HG02678 (cell line): ENCODE data around the gene GLYATL1B.
"Not testable (repeated sequence)": the region's sequence is repeated elsewhere in the genome, so short reads cannot be mapped to it uniquely, and the experiment has no call there.

ENCODE experiments used
- ATAC-seq: cut with Tn5 transposase; IDR thresholded peaks from one replicate; pipeline ENCODE4 v1.9.1; 2021; ENCODE audit warnings: mild to moderate bottlenecking, moderate library complexity; ENCODE audit not compliant: unreplicated experiment

Gene GLYATL1B, protein sequence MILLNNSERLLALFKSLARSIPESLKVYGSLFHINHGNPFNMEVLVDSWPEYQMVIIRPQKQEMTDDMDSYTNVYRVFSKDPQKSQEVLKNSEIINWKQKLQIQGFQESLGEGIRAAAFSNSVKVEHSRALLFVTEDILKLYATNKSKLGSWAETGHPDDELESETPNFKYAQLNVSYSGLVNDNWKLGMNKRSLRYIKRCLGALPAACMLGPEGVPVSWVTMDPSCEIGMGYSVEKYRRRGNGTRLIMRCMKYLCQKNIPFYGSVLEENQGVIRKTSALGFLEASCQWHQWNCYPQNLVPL

DNA sequence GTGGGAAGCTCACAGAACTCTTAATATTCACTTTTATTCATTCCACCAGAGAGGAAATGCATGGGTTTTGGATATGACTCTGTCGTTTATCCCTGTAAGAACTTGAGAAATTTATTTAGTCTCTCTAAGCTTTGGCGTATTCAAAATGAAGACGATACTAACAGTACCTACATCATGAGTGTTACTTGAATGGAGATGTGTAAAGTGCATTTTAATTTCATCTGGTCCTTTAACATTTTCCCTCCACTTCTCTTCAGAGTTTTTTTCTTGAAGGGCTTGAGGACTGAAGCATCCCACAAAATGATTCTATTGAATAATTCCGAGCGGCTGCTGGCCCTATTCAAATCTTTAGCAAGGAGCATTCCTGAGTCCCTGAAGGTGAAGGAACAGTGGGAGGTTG is at the start of gene GLYATL1B:
Gene GLYATL1B, plus strand, starts transcription at position 301 of the 400 bp plus-strand sequence. Its CDS starts 0 bp downstream, at position 301.
- ATAC-seq = not testable (repeated sequence)

DNA sequence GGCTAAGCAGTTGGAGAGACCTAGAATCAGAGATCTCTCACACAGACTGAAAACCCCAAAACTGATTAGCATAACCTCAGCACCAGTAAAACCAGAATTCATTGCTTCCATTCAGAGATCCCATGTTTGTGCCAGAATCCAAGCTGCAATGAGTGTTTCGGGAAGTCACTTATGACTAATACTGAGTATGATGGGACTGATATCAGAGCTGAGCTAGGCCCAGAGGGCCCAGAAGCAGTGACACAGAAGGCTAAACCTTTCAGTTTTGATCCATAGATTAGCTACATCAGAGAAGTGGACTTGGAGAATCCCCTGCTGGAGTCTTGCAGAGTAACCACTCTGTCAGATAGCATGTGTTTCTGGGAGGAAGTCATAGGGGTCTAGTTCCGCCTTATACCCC is 49.6 kb upstream of the GLYATL1B start:
- not testable (repeated sequence) for ATAC-seq

DNA sequence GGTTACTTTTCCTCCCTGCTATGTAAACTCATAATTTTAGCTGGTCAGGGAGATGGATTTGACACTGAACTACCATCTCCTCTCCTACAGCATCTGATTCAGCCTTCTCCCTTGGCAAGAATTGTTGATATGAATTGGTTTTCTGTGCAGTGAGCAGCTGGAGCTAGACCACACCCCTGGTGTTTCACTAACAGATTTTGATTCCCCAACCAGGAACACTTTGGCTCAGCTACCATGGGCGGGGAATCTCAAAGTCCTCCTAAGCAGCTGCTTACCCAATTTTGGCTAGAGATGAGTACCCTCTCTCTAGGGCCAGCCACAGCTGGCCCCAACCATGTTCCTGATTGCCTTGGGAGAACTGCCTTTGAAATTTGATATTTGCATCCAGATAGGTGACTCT is 48.7 kb upstream of the GLYATL1B start:
- not testable (repeated sequence) for ATAC-seq

DNA sequence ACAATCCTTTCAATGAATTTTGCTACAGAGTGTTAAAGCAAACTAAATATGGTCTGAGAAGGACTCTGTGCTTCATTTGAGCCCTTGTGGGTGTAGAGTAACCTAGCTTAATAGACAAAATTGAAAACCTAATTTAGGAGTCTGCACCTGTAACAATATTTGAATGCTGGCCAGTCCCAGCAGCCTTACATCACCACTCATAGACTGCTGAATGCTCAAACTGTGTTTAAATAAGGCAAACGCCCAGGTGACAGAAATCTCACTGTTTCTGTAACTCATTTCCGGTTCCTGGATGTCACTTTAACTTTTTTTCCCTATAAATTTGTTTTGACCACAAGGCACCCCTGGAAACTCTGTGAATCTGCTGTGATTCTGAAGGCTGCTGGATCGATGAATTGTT is 45.5 kb upstream of the GLYATL1B start:
- ATAC-seq = no peak

DNA sequence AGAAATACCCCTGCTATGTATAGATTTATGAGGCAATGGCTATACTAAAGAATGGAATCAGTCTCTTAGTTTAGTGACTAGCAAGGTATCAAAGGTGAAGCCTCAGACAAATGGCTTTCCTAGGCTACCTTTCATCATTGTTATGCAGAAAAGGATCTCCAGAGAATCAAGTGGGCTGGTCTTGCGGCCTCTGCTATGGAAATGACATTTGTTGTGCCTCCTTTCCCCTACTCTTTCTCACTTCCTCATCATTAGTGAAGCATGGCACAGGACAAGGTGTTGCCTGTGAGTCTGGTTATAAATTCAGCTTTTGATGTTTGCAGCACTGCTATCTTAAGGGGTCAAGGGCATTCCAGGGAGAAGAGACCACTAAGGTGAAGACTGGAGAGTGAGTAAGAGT is 34.7 kb upstream of the GLYATL1B start:
- peak; percentile 85 for ATAC-seq

DNA sequence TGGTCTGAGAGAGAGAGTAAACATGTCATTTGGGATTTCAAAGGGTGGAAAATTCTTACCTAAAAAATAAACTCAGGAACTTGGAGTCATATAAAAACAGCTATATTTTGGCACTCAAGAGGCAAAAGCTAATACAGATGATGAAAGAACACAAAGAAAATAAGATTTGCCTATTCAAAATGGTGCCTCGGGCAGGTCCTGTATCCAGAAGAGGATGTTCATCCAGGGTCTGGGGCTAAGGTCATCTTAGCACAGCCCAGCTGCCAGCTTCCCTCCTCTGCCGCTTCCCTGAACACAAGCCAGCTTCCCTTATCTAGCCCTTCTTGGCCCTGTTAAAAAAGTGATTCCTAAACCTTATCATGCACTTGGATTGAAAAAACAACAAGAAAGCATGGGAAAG is 33.8 kb upstream of the GLYATL1B start:
- not testable (repeated sequence) for ATAC-seq

DNA sequence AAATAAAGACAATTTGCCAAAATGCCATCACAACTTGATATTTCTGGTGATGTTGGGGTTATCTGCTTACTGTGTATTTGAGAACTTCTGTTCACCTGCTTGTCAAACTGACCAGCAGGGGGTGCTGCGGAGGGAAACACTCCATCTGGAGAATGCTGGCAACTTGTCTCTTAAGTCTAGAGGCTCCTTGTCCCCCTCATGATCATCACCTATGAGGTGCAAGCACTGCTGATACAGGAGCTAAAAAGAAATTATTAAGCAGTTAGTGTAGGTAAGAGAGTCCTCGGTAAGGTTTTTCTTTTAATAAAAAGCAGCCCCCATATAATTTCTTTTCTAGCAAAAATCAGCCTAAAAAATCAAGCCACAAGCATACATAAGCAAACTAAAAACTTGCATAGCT is 32.7 kb upstream of the GLYATL1B start:
- ATAC-seq = peak; percentile 46

DNA sequence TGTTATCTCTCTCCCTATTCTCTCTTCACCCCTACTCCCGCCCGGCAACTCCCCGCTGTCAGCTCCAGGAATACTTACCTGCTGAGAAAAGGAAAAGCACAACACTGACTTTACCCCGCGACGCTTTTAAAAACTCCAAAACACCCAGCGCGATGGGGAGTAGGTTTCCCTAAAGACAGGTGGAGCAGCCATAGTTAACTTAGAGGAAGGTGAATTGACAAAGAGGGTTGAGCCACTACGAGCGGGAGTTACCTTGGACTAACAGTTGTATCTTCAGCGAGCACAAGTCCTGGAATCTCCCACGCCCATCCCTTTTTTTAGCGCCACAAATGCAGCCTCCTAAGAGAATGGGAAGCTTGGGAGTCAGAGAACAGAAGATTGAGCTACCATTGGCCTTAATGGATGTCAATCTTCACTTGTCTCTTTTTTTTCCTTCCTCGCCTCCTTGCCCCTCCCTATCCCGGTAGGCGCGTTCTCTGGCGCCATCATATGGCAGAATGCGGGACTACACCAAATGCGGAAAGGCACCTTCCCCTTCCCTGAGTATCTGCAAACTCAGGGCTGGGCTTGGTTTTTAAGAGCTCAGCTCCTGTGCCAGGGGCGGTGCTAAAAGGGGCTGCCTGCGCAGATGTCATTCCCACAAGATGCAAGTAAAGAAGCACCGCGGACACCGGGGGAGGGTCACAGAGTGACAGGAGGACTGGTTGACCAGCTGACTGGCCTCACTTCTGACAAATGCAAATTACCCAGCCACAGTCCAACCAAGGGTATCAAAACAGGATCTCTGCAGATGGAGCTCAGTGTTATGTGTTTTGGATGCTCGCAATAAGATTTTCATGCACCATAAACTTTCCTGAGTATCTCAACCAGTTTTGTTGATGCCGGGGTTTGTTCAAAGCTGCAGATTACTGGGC is 27.7 kb upstream of the GLYATL1B start:
- peak; percentile 86 for ATAC-seq

DNA sequence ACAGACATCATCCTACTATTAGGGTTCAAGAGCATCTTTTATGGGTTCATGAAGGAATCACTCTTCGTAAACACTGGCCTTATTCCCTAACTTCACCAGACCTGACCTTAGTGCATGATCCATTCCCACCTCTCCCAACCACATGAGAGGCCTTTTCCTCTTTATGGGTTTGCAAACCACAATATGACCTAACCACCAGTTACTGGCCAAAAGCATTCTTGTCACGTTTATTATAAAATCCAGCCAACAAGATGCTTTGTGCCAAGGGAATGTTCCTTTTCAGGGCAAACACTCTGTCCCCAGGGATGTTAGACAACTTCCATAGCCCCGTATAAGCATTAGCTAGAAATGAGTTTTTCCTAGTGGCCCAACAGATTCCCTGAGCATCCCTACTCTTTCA is 26.0 kb upstream of the GLYATL1B start:
- ATAC-seq = not testable (repeated sequence)

DNA sequence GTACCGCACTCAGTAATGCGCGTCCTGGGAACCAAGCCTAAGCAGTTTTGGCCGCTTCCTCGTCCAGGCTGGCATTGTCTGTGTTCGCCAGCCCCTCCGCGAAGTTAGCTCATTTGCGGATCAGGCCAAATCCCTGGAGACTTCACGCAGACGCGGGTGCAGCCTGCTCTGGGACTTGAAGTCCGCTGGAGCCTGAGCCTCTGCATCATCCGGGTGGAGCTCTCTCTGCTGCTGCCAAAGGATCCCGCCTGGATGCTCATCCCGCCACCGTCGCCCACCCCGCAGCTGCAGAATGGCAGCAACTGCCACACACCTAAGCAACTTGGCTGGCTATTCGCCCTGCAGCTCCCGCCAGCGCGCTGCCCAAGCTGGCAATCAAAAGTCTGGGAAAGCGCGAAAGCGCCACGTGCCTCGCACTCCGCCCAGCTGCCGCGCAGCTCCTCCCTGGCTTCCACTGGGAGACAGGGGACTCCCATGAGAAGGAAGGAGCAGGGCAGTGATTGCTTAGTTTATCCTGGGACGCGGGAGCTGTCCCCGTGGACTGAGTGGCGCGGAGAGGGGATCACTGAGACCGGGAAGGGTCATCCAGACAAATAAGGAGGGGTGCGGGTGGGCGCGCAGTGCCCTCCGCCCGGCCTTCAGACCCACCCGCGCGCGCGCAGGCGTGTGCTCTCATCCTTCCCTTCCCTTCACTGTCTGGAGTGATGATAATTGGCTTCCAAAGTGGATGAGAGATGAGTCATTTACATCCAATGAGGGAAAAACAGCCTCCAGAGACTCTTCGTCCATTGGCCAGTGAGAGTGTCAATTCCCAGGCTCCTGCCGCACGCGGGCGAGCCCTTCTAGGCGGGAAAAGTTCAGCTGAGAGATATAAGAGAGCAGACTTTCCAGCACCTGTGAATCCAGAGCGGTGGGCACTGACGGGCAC is 23.2 kb upstream of the GLYATL1B start:
- ATAC-seq = no peak

DNA sequence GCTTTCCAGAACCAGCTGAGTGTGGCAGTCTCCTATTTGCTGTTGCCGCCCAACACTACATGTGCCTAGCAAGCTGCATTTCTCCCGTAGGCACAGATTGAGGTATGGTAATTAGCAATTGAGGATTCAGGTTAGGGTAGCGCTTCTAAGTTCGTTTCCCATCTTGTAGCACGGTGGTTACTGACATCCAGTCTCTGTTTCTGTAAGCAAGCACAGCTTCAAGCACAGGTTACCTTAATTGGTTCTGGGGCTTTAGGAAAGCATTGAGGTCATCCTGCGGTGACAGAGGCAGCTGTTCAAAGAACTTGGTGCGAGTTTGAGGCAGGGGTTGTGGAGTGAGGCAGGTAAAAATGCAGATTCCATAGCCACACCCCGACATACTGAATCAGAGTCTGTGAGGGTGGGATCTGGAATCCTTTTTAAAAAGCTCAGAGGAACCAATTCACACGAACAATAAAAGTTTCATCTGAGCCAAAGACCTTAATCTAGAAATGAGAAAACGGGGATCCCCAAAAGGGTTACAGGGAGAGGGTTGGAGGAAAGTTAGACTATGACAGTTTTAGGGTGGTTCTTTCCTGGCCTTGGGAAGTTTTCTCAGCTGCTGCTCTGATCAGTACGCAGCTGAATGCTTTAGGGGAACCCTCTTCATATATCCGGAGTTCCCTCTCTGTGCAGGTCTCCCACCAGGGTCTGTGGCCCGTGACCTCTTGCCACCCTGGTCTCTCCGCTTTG is 21.9 kb upstream of the GLYATL1B start:
- ATAC-seq = peak; percentile 41

DNA sequence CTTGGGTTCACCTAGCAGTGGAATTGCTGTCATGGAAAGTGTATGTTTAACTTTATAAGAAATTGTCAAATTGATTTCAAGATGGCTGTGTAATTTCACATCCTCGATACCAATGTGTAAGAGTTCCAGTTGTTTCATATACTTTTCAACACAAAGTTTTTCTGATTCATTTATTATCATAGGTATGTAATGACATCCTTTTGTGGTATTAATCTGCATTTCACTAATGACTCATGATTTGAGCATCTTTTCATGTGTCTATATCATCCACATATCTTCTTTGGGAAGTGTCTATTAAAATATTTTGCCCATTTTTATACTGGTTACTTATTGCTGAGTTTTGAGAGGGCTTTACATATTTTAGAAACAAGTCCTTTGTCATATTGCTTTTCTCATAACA is 17.0 kb upstream of the GLYATL1B start:
- no peak for ATAC-seq

DNA sequence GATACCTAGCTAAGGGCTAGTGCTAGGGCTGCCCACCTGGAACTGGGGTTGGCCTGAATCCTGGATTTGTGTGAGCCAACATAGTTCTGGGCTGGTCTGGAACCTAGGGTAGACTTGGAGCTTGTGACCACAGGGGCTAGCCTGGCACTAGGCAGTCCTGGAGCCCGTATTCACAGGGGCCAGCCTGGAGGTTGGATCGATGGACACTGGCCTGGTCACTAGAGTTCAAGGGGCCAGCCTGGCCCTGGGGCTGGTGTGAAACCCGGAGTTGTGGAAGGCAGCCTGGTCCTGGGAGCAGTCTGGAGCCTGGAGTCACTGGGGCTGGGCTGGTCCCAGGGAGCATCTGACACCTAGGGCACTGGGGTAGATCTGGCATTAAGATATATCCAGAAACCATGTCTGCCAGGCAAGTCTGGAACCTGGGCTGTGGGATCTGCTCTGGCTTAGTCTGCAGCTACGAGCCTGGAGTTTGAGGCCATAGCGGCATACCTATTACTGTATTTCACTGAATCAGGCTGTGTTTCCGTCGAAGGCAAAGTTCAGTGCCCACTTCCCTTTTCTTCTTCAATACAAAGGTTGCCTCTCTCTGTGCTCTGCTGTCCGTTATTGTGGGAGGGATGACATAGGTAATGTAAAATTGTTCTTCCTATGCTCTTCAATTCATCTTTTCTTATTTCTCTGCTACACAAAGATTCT is 9.1 kb upstream of the GLYATL1B start:
- peak; percentile 84 for ATAC-seq

DNA sequence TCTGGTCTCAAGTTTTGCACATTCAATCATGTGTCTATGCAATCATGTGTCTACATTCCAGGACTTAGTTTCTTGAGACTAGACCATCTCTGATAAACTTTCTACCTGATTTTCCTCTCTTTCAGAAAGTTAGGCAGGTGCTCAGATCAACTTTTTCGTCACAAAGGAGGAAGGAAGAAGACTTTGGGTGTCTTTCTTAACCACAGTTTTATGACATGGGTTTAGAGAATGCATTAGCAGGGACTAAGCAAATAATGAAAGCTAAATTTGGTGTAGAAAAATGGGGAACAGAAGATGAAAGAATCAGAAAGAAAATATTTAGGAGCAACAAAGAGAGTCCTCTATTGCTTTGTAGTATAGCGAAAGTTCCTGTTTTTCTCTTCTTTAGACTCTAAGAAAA is 7.7 kb upstream of the GLYATL1B start:
- ATAC-seq = no peak

DNA sequence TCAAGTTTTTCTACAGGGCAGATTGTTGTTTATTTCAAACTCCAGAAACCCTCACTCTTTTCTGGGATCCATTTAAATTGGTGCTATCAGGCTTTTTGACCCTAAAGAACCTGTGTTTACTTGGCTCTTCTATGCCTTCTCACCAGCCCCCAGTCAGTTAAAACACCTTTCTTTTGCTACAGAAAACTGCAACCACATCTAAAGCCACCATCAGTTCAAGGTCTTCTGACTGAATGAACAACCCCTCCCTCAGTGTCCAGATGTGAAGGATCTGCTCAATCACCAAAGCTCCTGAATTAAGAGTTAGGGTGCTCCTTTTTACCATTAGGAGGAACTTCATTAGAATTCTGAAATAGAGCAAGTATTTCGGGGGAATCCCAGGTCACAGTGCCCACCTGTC is 7.0 kb upstream of the GLYATL1B start:
- no peak for ATAC-seq

DNA sequence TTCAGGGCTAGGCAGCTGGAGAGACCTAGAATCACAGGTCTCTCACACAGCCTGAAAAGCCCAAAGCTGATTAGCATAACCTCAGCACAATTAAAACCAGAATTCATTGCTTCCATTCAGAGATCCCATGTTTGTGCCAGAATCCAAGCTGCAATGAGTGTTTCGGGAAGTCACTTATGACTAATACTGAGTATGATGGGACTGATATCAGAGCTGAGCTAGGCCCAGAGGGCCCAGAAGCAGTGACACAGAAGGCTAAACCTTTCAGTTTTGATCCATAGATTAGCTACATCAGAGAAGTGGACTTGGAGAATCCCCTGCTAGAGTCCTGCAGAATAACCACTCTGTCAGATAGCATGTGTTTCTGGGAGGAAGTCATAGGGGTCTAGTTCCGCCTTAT is 5.7 kb upstream of the GLYATL1B start:
- ATAC-seq = not testable (repeated sequence)

DNA sequence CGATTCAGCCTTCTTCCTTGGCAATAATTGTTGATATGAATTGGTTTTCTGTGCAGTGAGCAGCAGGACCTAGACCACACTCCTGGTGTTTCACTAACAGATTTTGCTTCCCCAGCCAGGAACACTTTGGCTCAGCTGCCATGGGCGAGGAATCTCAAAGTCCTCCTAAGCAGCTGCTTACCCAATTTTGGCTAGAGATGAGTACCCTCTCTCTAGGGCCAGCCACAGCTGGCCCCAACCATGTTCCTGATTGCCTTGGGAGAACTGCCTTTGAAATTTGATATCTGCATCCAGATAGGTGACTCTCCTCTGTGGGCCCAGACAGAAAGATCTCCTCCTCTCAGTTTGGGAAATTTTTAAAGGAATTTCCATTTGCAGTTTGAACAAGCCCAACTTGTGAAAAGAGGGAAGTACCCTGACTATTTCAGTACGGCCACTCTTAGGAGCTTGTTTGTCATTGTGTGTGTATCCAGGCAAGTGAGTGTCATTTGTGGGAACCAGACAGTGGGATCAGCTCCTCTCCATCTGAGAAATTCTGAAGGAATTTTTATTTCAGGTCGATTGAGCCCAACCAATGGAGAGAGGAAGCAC is 4.6 kb upstream of the GLYATL1B start:
- ATAC-seq = not testable (repeated sequence)

DNA sequence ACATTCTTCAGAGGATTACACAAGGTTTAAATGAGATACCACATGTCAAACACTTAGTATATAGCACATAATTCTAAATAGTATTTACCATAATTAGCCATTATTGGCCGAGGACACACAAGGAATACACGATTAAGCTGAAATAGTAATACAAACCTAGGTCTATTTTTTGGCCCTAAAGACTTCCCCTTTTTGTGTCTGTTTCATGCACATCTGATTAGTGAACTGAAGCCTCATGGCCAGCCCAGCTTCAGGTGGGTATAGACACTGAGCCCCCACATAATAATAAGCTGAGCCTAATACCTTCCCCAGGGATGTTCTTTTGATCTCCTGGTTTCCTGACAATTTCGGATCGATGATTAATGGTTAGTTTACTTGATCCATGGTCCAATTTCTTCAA is 2.1 kb downstream of the GLYATL1B start:
- ATAC-seq = no peak

DNA sequence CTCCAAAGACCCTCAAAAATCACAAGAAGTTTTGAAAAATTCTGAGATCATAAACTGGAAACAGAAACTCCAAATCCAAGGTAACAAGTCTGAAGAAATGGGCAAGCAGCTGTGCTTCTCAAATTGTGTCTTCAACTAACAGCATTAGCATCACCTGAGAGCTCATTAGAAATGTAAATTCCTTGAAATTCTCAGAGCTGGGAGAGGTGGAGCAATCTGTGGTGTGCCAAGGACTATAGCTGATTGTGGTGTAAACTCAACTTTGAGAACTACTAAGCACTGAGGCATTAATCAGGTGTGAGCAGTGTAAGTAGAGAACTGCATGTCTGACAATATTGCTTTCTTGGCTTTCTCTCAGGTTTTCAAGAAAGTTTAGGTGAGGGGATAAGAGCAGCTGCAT is 7.5 kb downstream of the GLYATL1B start:
- not testable (repeated sequence) for ATAC-seq
